Kidney capillary endothelial cell (primary cell): ENCODE measurements around the gene TMEM94.
"Not testable (repeated sequence)": the region's sequence is repeated elsewhere in the genome, so short reads cannot be mapped to it uniquely, and the experiment has no call there.

Experiments used
- DNase-seq: peaks from one replicate; pipeline ENCODE4 v3.0.0-alpha.2; 2018; ENCODE audit warnings: low spot score

The TMEM94 gene

DNA sequence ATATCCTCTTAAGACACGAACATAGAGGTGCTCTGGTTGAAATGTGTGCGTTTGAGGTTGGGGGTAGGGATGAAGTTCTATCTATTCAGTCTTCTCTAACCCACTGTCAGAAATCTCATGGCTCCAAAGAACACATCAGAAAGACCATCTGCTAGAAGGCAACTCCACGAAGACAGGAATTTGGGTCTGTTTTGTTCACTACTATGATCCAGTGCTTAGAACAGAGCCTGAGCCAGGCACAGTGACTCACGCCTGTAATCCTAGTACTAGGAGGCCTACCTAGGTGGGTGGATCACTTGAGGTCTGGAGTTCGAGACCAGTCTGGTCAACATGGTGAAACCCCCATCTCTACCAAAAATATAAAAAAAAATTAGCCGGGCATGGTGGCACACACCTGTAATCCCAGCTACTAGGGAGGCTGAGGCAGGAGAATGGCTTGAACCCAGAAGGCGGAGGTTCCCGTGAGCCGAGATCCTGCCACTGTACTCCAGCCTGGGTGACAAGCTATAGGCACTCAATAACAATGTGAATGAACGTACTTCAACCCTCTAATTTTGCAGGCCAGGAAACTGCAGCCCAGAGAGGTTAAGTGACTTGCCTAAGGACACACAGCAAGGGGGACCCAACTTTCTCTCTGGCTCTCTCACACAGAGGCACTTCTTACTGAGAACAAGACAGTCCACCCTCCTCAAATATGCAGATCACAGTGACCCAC lies 56.6 kb downstream of the TMEM94 start:
- DNase-seq: no peak

GRCh38 chr17:75513641-75514000 lies 57.2 kb downstream of the TMEM94 start:
- no peak for DNase-seq

GRCh38 chr17:75514299-75514918 lies 58.0 kb downstream of the TMEM94 start:
- no peak for DNase-seq

DNA sequence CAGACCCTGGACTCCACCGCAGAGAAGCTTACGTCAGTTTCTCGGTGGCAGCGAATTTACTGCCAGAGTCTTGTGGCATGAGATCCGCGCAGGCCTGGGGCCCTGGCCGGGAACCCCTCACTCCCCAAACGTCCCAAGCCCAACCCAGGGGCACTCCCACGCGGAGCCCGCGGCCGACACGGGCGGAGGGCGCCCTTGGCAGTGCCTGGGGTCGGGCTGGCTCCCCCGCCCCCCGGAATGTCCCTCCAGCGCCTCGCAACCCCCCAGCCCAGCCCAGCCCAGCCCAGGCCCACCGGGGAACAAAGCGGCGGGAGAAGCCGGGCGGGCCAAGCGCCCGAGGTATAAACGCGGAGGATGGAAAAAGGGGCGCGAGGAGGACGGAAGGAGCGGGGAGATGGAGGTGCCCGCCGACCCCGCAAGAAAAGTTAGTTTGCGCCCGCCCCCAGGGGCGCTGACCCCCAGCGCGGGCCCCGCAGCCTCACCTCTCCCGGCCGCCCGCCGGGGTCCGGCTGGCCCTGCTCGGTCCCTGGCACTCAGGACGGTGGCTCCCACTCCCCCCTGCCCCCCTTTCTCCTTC lies 58.6 kb downstream of the TMEM94 start:
- no peak for DNase-seq

DNA sequence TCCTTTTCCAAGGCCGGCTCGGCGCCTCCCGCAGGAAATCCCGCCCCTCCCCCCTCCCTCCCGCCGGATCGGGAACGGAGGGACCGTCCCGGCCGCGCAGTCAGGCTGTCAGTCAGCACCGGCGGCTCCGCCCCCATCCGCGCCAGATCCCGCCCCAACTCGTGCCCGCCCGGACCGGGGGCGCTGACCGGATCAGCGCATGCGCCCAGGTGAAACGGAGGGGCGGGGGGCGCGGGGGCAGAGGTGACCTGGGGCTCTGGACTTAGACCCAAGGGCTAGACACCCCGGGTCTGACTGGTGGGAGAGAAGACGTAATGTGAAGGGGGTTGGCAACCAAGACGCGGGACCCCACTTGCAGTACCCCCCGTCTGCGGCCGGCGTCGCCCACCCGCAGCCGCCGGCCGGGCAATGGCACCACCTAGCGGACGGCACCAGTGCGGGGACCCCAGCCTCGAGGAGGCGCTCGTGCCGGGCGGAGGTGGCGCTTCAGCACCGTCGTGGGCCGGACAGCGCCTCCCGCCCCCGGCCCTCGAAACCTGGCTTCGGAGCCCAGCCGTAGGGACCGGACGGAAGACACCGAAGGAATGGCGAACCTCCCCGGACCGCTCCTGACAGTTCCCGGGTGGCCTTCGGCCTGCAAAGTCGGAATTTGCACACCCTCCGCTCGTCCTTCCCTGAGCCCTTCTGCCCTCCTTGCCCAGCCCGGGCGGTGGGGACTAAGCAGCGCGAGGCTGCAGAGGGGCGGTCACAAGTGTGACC lies 59.2 kb downstream of the TMEM94 start, which contains the start of gene CASKIN2:
Gene CASKIN2 (minus strand): TSS at position 42 of the 759 bp plus-strand sequence. CDS start 1,733 bp downstream, outside the sequence.
- DNase-seq: peak; percentile 86

- DNase-seq: peak; percentile 81
Observed at GRCh38 chr17:75516255-75516618, 59.8 kb downstream of the TMEM94 start, which contains the start of gene TSEN54. Gene TSEN54, plus strand, starts transcription at chr17:75516528. Its CDS starts 33 bp downstream, at chr17:75516561.

DNA sequence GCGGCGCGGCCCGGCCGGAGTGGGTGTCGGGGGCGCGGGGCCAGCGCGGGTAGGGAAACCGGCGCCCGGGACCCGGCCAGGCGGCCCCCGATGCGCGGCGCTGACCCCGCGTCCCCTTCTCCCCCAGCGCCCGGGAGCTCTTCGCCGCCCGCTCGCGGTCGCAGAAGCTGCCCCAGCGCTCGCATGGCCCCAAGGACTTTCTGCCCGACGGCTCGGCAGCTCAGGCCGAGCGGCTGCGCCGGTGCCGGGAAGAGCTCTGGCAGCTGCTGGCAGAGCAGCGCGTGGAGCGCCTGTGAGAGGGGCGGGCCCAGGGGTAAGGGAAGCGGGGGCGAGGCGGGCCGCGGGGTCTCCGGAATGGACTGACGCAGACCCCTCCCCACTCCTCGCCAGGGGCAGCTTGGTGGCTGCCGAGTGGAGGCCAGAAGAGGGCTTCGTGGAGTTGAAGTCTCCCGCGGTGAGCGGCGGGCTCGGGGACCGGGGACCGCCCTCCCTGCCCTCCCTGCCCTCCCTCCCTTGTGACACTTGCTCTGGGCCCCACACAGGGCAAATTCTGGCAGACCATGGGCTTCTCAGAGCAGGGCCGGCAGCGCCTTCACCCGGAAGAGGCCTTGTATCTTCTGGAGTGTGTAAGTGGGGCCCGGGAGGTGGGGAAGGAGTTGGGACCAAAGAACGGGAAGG lies 60.3 kb downstream of the TMEM94 start:
- DNase-seq: peak; percentile 21

DNA sequence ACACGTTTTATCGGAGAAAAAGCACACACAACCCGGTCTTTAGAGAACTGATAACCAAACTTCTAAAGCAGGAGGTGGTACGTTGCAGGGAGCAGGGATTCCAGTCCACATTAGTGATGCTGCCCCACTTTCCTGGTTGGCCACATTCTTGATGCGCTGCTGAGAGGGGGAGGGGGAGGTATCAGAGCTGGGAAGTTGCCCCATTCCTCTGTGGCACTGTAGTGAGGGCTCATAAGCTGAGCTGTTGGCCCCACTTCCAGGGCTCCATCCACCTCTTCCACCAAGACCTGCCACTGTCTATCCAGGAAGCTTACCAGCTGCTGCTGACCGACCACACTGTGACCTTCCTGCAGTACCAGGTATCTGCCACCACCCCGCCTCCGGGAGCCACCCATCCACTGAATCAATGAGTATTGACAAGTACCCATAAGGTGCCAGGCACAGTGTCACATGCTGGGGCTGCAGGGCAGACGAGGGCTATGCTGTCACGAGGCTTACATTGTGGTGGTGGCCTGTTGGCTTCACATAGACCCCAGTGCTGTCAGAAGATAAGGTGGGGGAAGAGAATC lies 60.9 kb downstream of the TMEM94 start:
- no peak for DNase-seq

GRCh38 chr17:75518201-75518600 lies 61.8 kb downstream of the TMEM94 start:
- DNase-seq: no peak

DNA sequence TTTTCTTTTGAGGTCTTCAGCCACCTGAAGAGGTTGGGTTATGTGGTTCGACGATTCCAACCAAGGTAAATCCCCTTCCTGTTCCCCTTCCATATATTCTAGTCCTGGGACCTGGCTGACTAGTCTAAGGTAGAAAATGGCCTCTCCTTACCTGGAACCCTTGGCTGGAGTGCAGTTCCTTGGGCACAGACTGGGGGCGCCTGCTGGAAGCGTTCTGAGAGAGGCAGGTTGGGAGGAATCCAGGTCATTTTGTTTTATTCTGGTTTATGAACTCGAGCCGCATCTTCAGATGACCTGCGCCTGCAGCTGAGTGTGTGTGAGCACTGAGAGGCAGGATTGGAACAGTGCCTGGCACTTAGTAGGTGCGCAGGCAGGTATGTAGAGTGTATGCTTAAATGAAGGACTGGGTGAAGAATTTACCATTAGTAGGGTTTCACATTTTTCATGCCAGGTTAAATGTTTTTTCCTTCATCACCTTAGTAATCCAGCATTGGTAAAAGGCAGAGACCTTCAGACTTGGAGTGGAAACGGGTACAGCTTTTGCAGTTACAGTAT lies 62.6 kb downstream of the TMEM94 start:
- no peak for DNase-seq

- DNase-seq: not testable (repeated sequence)
Observed at GRCh38 chr17:75520413-75520812, 64.0 kb downstream of the TMEM94 start.

DNA sequence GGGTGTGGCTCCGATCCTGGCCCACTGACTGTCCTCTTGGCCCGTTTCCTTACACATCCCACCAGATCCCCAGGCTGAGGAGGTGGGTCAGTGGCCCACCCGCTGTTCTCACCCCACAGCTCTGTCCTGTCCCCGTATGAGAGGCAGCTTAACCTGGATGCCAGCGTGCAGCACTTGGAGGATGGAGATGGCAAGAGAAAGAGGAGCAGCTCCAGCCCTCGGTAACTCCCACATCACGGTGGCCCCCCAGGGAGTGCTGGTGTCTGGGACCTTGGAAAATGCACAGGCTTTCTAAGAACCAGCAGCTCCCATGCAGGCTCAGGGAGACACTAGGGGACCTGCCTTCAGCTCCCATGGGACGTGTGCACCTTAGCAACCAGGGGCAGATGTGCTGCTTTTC lies 64.9 kb downstream of the TMEM94 start:
- DNase-seq: no peak

DNA sequence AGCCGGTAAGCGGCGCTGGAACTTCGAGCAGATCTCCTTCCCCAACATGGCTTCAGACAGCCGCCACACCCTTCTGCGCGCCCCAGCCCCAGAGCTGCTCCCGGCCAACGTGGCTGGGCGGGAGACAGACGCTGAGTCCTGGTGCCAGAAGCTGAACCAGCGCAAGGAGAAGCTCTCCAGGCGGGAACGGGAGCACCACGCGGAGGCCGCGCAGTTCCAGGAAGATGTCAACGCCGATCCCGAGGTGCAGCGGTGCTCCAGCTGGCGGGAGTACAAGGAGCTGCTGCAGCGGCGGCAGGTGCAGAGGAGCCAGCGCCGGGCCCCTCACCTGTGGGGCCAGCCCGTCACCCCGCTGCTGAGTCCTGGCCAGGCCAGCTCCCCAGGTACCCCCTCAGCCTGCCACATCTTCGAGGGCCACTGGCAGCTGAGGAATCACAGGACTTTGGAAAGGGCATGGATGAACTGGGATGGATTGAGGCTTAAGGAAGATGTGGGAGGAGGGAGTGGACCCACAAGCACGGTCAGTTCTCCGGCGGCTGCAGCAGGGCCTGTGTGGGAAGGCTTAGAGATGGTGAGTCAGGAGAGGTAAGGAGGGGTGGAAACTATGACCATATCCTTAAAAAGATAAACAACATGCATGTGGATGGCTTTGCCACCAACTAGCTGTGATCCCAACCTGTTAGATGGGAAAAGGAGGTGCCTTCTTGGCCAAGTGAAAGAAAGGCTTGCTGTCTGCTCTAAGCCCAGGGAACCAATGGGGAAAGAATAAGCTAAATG lies 65.7 kb downstream of the TMEM94 start:
- DNase-seq: no peak

DNA sequence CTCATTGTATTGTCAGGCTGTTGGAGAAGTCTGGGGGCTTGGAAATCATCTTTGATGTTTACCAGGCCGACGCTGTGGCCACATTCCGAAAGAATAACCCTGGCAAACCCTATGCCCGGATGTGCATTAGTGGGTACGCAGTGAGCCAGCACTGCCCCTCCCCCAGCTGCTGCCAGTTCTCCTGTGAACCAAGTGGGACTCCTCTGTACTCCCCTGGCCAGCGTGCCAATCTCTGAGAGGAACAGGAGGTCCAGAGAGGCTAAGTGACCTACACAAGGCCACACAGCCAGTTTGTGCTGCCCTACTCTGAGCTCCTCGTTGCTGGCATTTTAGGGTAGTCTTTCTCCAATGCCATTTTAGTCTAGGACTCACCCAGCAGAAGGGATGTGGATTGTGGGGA lies 67.2 kb downstream of the TMEM94 start:
- DNase-seq: no peak

DNA sequence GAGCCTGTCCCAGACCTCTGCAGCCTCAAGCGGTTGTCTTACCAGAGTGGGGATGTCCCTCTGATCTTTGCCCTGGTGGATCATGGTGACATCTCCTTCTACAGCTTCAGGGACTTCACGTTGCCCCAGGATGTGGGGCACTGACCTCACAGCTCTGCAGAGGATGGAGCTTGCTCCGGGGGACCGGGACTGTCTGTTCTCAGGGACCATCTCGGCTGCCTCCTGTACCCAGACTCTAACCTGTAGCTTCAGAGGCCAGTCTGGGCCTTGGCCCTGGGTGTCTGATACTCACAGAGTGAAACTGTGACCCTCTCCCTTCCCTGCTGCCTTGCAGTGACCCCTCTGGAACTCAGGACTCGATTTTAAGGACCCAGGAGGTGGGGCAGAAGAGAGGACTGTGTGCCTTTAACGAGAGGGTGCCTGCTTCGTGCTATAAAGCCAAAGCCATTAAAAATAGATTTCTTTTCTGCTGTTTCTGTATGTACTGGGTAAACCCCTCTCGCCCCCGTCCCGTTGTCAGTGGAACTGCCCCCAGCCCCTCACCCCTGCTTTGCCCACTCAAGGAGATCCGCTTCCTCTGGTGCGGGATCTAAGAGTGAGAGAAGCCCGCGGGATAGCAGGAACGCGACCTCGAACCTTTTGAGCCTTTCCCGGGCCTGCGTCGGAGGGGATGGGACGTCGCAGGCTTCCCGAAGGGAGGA lies 68.0 kb downstream of the TMEM94 start:
- no peak for DNase-seq

DNA sequence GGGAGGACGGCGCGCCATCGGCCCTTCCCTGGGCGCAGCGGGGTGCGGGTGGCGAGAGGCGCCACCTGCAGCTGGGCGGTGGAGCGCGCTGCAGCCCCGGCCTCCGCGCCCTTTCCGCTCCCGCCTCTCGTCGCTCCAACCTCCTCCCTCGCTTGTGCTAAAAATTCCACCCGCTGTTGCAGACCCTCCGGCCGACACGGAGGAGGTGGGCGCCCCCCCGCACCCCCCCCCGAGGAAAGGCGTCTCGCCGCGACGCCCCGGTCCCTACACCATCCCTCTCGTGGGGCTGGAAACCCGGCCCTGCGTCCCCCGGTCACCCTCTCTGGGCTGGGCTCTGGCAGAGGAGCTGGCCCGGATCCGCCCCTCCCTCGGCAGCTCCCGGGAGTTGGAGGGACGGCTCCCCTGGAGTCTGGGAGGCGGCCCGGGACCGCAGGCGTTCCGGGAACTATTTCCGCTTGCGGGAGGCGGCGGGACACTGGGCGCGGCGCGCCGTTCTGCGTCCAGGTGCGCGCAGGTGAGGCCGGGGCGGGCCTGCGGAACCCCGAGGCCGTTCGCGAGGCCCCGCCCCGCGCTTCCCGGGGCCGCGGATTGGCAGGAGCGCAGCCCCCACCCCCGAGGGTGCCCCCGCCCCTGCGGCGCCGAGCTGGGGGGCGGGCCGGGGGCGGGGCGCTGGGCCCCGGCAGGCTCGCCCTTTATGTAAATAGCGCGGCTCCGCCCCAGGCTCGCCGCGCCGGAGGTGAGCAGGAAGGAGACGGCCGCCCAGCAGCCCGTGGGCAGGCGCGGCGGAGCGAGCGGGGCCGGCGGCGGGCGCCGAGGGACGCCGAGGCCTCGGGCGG lies 68.8 kb downstream of the TMEM94 start, which contains the start of gene LLGL2:
Gene LLGL2 (plus strand): TSS at position 728 of the 836 bp plus-strand sequence. CDS start 17,730 bp downstream, outside the sequence.
- DNase-seq: peak; percentile 26

- DNase-seq: no peak
Observed at GRCh38 chr17:75525806-75526554, 69.5 kb downstream of the TMEM94 start.
